Amniotic stem cell (primary cell): ENCODE data around the gene SHC3.

ENCODE experiments used
- DNase-seq: peaks from one replicate; lab custom pipeline; 2025; lab: John Stamatoyannopoulos, UW

Gene SHC3

GRCh38 chr9:89106224-89106851 lies 72.3 kb downstream of the SHC3 start:
- no peak for DNase-seq

GRCh38 chr9:89104821-89105220 lies 73.8 kb downstream of the SHC3 start:
- DNase-seq = no peak

GRCh38 chr9:89097219-89097618 lies 81.4 kb downstream of the SHC3 start:
- DNase-seq = no peak

- no peak for DNase-seq
Observed at GRCh38 chr9:89096807-89097206, 81.8 kb downstream of the SHC3 start.

GRCh38 chr9:89095761-89096528 lies 82.7 kb downstream of the SHC3 start:
- no peak for DNase-seq

GRCh38 chr9:89093201-89093975 lies 85.2 kb downstream of the SHC3 start:
- DNase-seq = no peak

GRCh38 chr9:89089176-89089575 lies 89.4 kb downstream of the SHC3 start:
- DNase-seq = no peak

- no peak for DNase-seq
Observed at GRCh38 chr9:89083626-89084025, 95.0 kb downstream of the SHC3 start.

- no peak for DNase-seq
Observed at GRCh38 chr9:89080193-89080592, 98.4 kb downstream of the SHC3 start.

GRCh38 chr9:89079391-89079790 lies 99.2 kb downstream of the SHC3 start:
- no peak for DNase-seq

GRCh38 chr9:89078860-89079259 lies 99.8 kb downstream of the SHC3 start:
- peak; percentile 39 for DNase-seq

GRCh38 chr9:89078421-89078820 lies 100.2 kb downstream of the SHC3 start:
- no peak for DNase-seq

- DNase-seq = no peak
Observed at GRCh38 chr9:89077519-89077918, 101.1 kb downstream of the SHC3 start.

GRCh38 chr9:89073397-89073796 lies 105.2 kb downstream of the SHC3 start:
- DNase-seq = no peak

GRCh38 chr9:89071591-89071990 lies 107.0 kb downstream of the SHC3 start:
- no peak for DNase-seq

GRCh38 chr9:89066835-89067234 lies 111.8 kb downstream of the SHC3 start:
- DNase-seq = no peak

- DNase-seq = no peak
Observed at GRCh38 chr9:89065921-89066320, 112.7 kb downstream of the SHC3 start.

- no peak for DNase-seq
Observed at GRCh38 chr9:89060790-89061189, 117.8 kb downstream of the SHC3 start.

- DNase-seq = no peak
Observed at GRCh38 chr9:89059925-89060506, 118.6 kb downstream of the SHC3 start.

GRCh38 chr9:89058906-89059305 lies 119.7 kb downstream of the SHC3 start:
- DNase-seq = no peak

- DNase-seq = no peak
Observed at GRCh38 chr9:89054865-89055495, 123.6 kb downstream of the SHC3 start.

- DNase-seq = no peak
Observed at GRCh38 chr9:89053301-89053700, 125.3 kb downstream of the SHC3 start.
